ENCODE results near the gene MPG. TPM values are rescaled to one million over a fixed set of nuclear protein-coding genes. Genes with fewer than 3 reads are reported as not detected.

Gene MPG
- total and polyA plus RNA-seq, 2 donors (not counting 1 experiment from before 2014, with no cell fraction given) = 59.6 to 66.4 TPM

GRCh38 chr16:63466-63865 lies 14.6 kb upstream of the MPG start:
- no peak overlapping the region for H3K9ac ChIP-seq (ENCODE audit: low read length)
- no peak overlapping the region for H3K4me3 ChIP-seq (ENCODE audit: control extremely low read depth in 1 of 5, extremely low read depth in 1 of 5, insufficient read depth in 1 of 5, low read depth in 2 of 5, low read length in 4 of 5)
- H3K4me1 ChIP-seq (ENCODE audit: control insufficient read depth in 2 of 2, insufficient read depth in 2 of 2, low read length in 2 of 2) = peaks cover 0 to 8% of the 10 kb centered on the region in 2 donors
- no peaks in the 10 kb centered on the region for H4K20me1 ChIP-seq (ENCODE audit: control insufficient read depth, insufficient read depth, low read length, poor library complexity, severe bottlenecking)
- no peak overlapping the region for H3K4me2 ChIP-seq (replicated peaks; ENCODE audit: low read depth, low read length, poor library complexity, severe bottlenecking)
- Mint-ChIP-seq H3K27me3 (no peaks in the 10 kb centered on the region), H3K4me1 (peaks cover 7% of the 10 kb centered on the region), H3K27ac (no peak overlapping the region), H3K9me3 (ENCODE audit: insufficient read depth) (no peaks in the 10 kb centered on the region), H3K4me3 (no peak overlapping the region)
- no peaks in the 10 kb centered on the region for H3K79me2 ChIP-seq (ENCODE audit: control insufficient read depth, insufficient read depth, low read length)
- ChIA-PET POLR2A (no interaction called here), CTCF (interaction anchor here (0.6 to 14.6 kb wide), 6 partner anchors 11 to 895 kb away, joined by 3 to 401 read pairs (median 18); partner anchors contain the start of genes POLR3K and SNRNP25)
- ATAC-seq (ENCODE audit: low read depth) = no peak
- H3K27me3 ChIP-seq (replicated peaks in 1 of 4; ENCODE audit: control extremely low read depth in 1 of 4, control insufficient read depth in 3 of 4, insufficient read depth in 4 of 4, low read length in 3 of 4) = peaks cover 0 to 8% (median 2%) of the 10 kb centered on the region in 4 experiments
- H2AFZ ChIP-seq (ENCODE audit: insufficient read depth, low read depth, low read length, poor library complexity, severe bottlenecking) = no peak overlapping the region
- H3K9me3 ChIP-seq (ENCODE audit: control extremely low read depth in 1 of 3, control insufficient read depth in 2 of 3, insufficient read depth in 1 of 3, low read length in 2 of 3) = no peaks in the 10 kb centered on the region
- H3K36me3 ChIP-seq (replicated peaks in 1 of 2; ENCODE audit: control extremely low read depth in 1 of 2, control insufficient read depth in 1 of 2, extremely low read depth in 1 of 2, insufficient read depth in 2 of 2, low read length in 1 of 2) = no peaks in the 10 kb centered on the region
- DNase-seq = no peak
- intact Hi-C loops (cut with micrococcal nuclease) = no loop called here
- WGBS (ENCODE audit: insufficient coverage) = 95% methylated on average over 16 of the region's 16 CpGs
- TF ChIP-seq CTCF (IDR thresholded peaks at IDR 0.05) = no peak
- no peak for TF ChIP-seq EZH2 (IDR thresholded peaks at IDR 0.05; ENCODE audit: borderline replicate concordance, insufficient read depth, low read depth, low read length, poor library complexity, severe bottlenecking)
- no peak overlapping the region for H3K27ac ChIP-seq (ENCODE audit: low read length in 2 of 2)

- Histone ChIP-seq H3K4me1 (ENCODE audit: control insufficient read depth in 2 of 2, insufficient read depth in 2 of 2, low read length in 2 of 2) (peaks cover 0 to 8% of the 10 kb centered on the region in 2 donors), H3K9ac (ENCODE audit: low read length) (no peak overlapping the region), H3K27me3 (replicated peaks in 1 of 4; ENCODE audit: control extremely low read depth in 1 of 4, control insufficient read depth in 3 of 4, insufficient read depth in 4 of 4, low read length in 3 of 4) (peaks cover 0 to 8% (median 2%) of the 10 kb centered on the region in 4 experiments), H3K9me3 (ENCODE audit: control extremely low read depth in 1 of 3, control insufficient read depth in 2 of 3, insufficient read depth in 1 of 3, low read length in 2 of 3) (no peaks in the 10 kb centered on the region), H3K4me3 (ENCODE audit: control extremely low read depth in 1 of 5, extremely low read depth in 1 of 5, insufficient read depth in 1 of 5, low read depth in 2 of 5, low read length in 4 of 5) (no peak overlapping the region), H3K79me2 (ENCODE audit: control insufficient read depth, insufficient read depth, low read length) (no peaks in the 10 kb centered on the region), H3K36me3 (replicated peaks in 1 of 2; ENCODE audit: control extremely low read depth in 1 of 2, control insufficient read depth in 1 of 2, extremely low read depth in 1 of 2, insufficient read depth in 2 of 2, low read length in 1 of 2) (no peaks in the 10 kb centered on the region), H2AFZ (ENCODE audit: insufficient read depth, low read depth, low read length, poor library complexity, severe bottlenecking) (no peak overlapping the region), H4K20me1 (ENCODE audit: control insufficient read depth, insufficient read depth, low read length, poor library complexity, severe bottlenecking) (no peaks in the 10 kb centered on the region), H3K4me2 (replicated peaks; ENCODE audit: low read depth, low read length, poor library complexity, severe bottlenecking) (no peak overlapping the region), H3K27ac (ENCODE audit: low read length in 2 of 2) (no peak overlapping the region)
- Mint-ChIP-seq H3K27ac (no peak overlapping the region), H3K4me3 (no peak overlapping the region), H3K9me3 (ENCODE audit: insufficient read depth) (no peaks in the 10 kb centered on the region), H3K27me3 (no peaks in the 10 kb centered on the region), H3K4me1 (peaks cover 7% of the 10 kb centered on the region)
- intact Hi-C loops (cut with micrococcal nuclease) = no loop called here
- TF ChIP-seq EZH2 (IDR thresholded peaks at IDR 0.05; ENCODE audit: borderline replicate concordance, insufficient read depth, low read depth, low read length, poor library complexity, severe bottlenecking) (no peak), CTCF (IDR thresholded peaks at IDR 0.05) (no peak)
- WGBS (ENCODE audit: insufficient coverage) = 95% methylated on average over 15 of the region's 25 CpGs
- DNase-seq (no peak), ATAC-seq (ENCODE audit: low read depth) (no peak)
- ChIA-PET CTCF (interaction anchor here (0.9 to 14.6 kb wide), 16 partner anchors 8 to 298 kb away, joined by 3 to 401 read pairs (median 16); partner anchors contain the start of genes HBQ1, POLR3K and SNRNP25), POLR2A (interaction anchor here (0.5 to 0.6 kb wide), 2 partner anchors 12 to 32 kb away, joined by 3 to 7 read pairs; no protein-coding TSS in a partner anchor)
Observed at GRCh38 chr16:63998-64913, 13.8 kb upstream of the MPG start.
